ENCODE results near the gene TENM3.

TENM3 gene

GRCh38 chr4:182254026-182254780 is 11.0 kb downstream of the TENM3 start:
- no peak for DNase-seq (ENCODE audit: low spot score)

- no peak for DNase-seq (ENCODE audit: low spot score)
Measured at GRCh38 chr4:182255441-182256190, 12.4 kb downstream of the TENM3 start.

GRCh38 chr4:182257016-182257415 is 13.8 kb downstream of the TENM3 start:
- DNase-seq (ENCODE audit: low spot score) = no peak

- no peak for DNase-seq (ENCODE audit: low spot score)
Measured at GRCh38 chr4:182257503-182257902, 14.3 kb downstream of the TENM3 start.

- no peak for DNase-seq (ENCODE audit: low spot score)
Measured at GRCh38 chr4:182258441-182259000, 15.3 kb downstream of the TENM3 start.

GRCh38 chr4:182261651-182262223 is 18.5 kb downstream of the TENM3 start:
- no peak for DNase-seq (ENCODE audit: low spot score)

- no peak for DNase-seq (ENCODE audit: low spot score)
Measured at GRCh38 chr4:182263562-182263961, 20.4 kb downstream of the TENM3 start.

GRCh38 chr4:182264139-182264752 is 21.0 kb downstream of the TENM3 start:
- DNase-seq (ENCODE audit: low spot score) = no peak

GRCh38 chr4:182265881-182266280 is 22.7 kb downstream of the TENM3 start:
- no peak for DNase-seq (ENCODE audit: low spot score)

GRCh38 chr4:182267048-182267447 is 23.8 kb downstream of the TENM3 start:
- DNase-seq (ENCODE audit: low spot score) = no peak

- DNase-seq (ENCODE audit: low spot score) = no peak
Measured at GRCh38 chr4:182268966-182269365, 25.8 kb downstream of the TENM3 start.

GRCh38 chr4:182271731-182272130 is 28.5 kb downstream of the TENM3 start:
- no peak for DNase-seq (ENCODE audit: low spot score)

GRCh38 chr4:182272151-182272550 is 28.9 kb downstream of the TENM3 start:
- no peak for DNase-seq (ENCODE audit: low spot score)

GRCh38 chr4:182273191-182273935 is 30.2 kb downstream of the TENM3 start:
- no peak for DNase-seq (ENCODE audit: low spot score)

GRCh38 chr4:182276210-182277109 is 33.3 kb downstream of the TENM3 start:
- DNase-seq (ENCODE audit: low spot score) = no peak

- no peak for DNase-seq (ENCODE audit: low spot score)
Measured at GRCh38 chr4:182277377-182277776, 34.2 kb downstream of the TENM3 start.

- DNase-seq (ENCODE audit: low spot score) = no peak
Measured at GRCh38 chr4:182278729-182279128, 35.5 kb downstream of the TENM3 start.

GRCh38 chr4:182280436-182281111 is 37.4 kb downstream of the TENM3 start:
- no peak for DNase-seq (ENCODE audit: low spot score)

GRCh38 chr4:182286035-182286434 is 42.8 kb downstream of the TENM3 start:
- no peak for DNase-seq (ENCODE audit: low spot score)

- no peak for DNase-seq (ENCODE audit: low spot score)
Measured at GRCh38 chr4:182286931-182287330, 43.7 kb downstream of the TENM3 start.

Data from LoVo (cell line).